GM18868 (cell line): Measurements from ENCODE around the gene WDR54.
"Not testable (repeated sequence)": the region's sequence is repeated elsewhere in the genome, so short reads cannot be mapped to it uniquely, and the experiment has no call there.

Experiments used
- ATAC-seq: cut with Tn5 transposase; IDR thresholded peaks from one replicate; pipeline ENCODE4 v1.9.1; 2021; ENCODE audit warnings: mild to moderate bottlenecking, moderate library complexity; ENCODE audit not compliant: unreplicated experiment

The WDR54 gene

DNA sequence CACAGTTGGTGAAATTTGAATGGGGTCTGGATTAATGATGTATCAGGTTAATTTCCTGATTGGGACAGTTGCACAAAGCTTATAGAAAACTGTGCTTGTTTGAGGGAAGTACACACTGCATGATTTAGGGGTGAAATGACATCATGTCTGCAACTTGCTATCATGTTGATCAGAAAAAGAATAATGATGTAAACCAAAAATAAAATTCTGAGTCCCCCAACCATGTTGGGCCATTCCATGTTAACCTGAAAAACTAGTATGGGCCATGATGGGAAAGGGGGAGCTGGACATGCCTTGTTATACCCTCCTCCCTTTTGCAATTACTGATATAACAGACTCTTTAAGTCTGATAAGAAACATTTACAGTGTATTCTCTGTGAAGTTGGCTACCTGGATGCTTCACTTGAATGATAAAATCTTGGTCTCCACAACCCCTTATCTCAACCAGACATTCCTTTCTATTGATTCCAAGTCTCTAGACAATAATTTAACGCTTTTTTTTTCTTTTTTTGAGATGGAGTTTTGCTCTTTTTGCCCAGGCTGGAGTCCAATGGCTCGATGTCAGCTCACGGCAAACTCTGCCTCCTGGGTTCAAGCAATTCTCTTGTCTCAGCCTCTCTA lies 29.1 kb downstream of the WDR54 start:
- no peak for ATAC-seq

DNA sequence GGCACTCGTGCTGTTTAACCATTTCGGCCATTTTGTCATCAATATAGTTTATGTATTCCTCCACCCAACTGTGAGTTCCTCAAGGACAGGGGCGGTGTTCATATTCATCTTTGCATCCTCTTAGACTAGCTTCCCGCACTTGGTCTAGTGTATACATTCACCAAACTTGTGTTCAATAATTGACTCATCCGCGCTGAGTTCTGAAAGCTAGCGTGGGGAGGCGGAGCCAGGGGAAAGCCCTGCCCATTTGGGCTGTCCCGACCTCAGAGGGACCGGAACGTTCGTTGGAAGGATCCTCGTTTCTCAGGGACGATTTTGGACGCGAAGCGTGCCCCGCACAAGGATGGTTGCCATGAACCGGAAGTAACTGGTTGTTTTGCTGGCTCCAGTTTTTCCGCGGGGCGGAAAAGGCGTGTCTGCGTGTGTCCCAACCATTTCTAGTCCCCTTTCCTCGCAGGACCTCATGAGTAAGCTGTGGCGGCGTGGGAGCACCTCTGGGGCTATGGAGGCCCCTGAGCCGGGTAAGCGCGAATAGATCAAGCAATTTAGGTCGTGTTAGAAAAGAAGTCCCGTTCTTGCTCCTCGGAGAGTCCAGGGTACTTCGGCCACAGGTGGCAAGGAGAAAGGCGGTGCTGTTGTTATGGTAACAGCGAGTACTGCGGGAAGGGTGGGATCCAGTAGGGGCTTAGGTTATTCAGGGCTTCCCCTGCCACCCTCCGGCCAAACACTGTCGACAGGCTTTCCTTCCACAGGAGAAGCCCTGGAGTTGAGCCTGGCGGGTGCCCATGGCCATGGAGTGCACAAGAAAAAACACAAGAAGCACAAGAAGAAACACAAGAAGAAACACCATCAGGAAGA lies 33.4 kb downstream of the WDR54 start, which contains the start of gene INO80B:
TSS of gene INO80B (plus strand) at position 434 of the 858 bp plus-strand sequence. CDS start at position 464, 30 bp downstream.
- ATAC-seq = peak; percentile 41

DNA sequence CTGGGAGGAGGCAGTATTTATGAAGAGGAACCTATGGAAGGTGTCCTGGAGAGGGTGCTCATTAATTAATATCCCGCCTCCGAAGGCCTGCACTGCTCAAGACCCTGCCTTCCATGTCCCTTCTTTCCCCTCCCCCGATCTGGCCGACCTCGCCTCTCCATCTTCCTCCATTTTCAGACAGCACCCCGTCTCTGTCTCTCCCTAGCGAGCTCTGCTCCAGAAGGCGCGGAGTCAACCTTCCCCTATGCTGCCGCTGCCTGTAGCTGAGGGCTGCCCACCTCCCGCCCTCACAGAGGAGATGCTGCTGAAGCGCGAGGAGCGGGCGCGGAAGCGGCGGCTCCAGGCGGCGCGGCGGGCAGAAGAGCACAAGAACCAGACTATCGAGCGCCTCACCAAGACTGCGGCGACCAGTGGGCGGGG lies 35.6 kb downstream of the WDR54 start:
- ATAC-seq = no peak

DNA sequence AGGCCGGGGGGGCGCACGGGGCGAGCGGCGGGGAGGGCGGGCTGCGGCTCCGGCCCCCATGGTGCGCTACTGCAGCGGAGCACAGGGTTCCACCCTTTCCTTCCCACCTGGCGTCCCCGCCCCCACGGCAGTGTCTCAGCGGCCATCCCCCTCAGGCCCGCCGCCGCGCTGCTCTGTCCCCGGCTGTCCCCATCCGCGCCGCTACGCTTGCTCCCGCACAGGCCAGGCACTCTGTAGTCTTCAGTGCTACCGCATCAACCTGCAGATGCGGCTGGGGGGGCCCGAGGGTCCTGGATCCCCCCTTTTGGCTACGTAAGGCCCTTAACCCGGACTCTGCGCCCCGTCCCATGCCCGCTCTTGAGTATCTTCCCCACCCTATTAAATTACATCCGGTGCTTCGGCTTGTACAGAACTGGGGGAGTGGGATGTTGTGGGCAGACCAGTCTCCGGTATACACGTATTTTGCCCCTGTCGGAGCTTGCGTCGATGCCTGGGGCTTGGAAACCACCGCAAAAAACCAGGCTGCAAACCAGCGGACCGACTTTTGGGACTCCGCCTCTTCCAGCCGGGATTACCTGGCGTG lies 36.1 kb downstream of the WDR54 start:
- peak; percentile 31 for ATAC-seq

DNA sequence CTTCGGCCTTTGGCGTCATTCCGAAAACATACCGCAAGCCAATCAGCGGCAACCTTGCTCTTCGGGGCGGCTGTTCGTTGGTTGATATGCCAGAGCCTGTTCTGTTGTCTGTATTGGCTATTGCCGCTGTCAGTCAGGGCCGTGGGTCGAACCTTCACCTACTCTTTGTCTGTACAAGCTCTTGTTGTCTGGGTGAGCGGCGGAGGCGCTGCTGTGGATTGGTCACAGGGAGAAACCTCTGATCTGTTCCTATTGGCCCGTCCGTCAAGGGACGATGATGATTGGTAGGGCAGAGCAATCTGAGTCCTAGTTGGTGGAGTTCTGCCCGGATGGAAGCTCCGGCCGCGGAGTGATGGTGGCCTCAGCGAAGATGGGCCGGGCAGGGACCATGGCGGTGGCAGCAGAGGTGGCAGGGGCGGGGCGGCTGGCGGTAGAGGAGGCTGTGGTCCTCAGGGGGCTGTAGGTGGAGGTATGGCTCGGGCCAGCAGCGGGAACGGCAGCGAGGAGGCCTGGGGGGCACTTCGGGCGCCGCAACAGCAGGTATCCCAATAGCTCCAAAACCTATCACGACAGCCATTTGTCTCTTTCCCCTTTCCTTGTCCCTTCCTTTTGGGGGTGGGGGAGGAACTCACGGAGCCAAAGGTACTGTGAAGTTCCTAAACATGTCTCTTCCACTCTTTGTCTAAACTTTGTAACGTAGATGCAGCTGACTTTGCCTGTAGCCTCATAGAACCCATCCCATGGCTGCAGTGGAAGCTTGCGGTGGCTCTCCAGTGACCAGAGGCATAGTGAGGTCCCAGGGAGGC lies 36.8 kb downstream of the WDR54 start, which contains the start of gene WBP1:
TSS of gene WBP1 (plus strand) at position 307 of the 806 bp plus-strand sequence. CDS start at position 472, 165 bp downstream.
- ATAC-seq = peak; percentile 80

DNA sequence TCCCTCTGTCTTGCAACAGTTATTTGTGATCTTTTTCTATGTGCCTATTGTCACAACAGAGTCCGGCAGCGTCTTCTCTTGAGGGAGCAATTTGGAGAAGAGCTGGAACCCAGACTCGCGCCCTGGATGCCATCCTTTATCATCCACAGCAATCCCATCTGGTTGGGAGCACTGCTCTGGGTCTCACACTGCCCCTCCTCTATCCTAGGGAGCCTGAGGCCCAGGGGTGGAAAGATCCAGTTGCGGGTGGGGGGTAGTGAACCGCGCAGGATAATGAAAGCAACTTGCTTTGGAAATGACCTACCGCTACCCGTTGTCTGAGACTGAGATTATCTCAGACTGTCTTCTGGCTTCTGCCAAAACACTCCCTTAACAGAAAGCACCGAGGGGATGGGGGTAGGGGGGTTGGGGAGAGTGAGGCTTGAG lies 37.4 kb downstream of the WDR54 start:
- no peak for ATAC-seq

DNA sequence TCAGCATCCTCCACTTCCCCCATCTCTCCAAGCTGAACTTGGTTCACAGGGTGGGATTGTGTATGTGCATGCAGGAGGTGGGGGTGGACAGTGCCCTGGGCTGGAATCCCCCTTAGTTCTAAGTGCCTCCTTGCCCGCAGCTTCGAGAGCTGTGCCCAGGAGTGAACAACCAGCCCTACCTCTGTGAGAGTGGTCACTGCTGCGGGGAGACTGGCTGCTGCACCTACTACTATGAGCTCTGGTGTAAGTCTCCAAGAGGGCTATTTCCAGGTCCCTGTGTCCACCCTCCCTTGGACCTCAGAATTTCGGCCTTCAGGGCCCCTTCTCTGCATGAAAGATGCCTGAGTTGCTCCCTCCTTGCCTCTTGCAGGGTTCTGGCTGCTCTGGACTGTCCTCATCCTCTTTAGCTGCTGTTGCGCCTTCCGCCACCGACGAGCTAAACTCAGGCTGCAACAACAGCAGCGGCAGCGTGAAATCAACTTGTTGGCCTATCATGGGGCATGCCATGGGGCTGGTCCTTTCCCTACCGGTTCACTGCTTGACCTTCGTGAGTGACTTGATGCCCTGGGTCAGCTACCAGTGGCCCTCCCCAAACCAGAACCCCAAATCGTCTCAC lies 38.1 kb downstream of the WDR54 start:
- not testable (repeated sequence) for ATAC-seq

DNA sequence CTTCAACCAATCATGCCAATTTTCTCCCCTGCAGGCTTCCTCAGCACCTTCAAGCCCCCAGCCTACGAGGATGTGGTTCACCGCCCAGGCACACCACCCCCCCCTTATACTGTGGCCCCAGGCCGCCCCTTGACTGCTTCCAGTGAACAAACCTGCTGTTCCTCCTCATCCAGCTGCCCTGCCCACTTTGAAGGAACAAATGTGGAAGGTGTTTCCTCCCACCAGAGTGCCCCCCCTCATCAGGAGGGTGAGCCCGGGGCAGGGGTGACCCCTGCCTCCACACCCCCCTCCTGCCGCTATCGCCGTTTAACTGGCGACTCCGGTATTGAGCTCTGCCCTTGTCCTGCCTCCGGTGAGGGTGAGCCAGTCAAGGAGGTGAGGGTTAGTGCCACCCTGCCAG lies 38.7 kb downstream of the WDR54 start:
- not testable (repeated sequence) for ATAC-seq

DNA sequence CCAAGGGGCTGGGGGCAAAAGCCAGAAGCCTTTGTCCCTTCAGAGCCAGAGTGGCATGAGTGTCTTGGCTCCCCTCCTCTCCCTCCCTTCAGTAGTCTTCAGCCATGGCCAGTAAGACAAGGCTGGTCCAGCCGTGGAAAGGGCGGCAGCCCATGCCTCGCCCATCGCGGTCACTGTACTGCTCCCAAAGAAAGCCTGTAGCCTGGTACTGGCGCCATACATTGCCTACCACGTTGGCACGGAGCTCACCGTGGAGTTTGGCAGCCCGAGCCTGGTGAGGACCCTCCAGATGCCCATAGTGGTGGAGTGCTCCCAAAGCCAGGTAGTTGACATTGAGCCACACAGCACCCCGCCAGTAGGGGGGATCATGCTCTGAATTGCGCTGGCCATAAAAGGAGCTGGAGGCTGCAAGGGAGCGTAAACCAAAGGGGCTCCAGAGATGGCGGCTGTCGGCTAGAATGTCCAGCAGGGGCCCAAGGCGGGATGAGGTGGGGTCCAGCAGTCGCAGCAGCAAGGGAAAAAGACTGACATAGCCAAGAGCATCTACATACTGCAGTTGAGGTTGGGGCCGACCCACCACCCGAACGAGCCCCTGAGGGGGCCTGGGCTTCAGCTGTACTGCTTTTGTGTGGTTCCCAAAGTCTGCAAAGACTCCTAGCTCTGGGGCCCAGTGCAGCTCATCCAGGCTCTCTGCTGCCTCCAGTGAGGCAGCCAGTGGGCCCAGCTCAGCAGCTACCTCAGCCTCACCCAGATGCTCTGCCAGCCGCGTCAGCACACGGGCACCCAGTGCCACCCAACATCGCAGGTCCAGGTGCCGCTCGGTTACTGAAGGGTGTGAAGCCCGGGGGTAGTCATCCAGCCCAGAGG lies 39.9 kb downstream of the WDR54 start:
- ATAC-seq = no peak

DNA sequence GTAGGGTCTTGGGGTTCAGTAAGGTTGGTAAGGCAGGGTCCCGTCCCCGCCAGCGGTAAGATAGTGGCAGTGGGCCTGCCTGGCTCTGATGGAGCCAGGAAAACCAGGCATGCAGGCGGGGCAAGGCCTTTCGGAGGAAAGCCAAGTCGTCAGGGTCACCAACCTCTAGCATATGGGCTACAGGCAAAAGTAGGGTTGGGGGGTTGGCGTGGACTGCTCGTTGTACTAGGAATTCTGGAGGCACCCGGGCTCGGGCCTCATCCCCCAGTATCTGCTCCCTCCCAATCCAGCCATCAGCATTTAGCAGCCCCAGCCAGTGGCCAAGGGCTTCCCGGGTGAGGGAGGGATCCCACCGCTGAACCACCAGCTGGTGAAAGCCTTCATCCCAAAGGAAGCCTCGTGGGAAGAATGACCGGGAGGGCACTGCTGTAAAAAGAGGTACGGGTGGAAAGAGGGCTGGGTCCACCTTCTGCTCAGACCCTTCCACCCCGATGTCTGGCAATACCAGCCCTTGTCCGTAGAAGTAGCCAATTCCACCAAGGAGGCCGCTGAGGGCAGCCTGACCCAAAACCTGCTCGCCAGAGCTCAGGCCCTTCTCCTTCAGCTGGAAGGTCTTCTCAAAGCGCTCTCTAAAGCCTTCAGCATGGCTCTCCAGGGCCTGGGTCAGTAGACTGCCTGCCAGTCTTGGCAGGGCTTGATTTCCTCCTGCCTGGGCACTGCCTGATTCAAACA lies 40.7 kb downstream of the WDR54 start:
- ATAC-seq = no peak

DNA sequence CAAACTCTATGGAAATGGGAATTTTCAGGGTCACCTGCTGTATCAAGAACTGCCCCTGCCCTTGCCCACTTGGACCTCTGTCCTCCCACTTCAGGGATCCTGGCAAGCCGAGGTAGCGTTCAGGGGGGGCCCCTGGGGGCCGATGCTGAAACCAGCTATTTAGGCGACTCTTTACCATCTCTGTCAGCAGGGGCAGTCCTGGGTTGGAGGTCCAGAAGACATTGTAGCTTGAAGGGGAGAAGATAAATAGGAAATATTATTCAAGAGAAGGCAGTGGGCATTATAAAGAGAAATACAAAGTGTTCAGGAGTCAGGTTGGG lies 41.2 kb downstream of the WDR54 start:
- ATAC-seq = no peak

DNA sequence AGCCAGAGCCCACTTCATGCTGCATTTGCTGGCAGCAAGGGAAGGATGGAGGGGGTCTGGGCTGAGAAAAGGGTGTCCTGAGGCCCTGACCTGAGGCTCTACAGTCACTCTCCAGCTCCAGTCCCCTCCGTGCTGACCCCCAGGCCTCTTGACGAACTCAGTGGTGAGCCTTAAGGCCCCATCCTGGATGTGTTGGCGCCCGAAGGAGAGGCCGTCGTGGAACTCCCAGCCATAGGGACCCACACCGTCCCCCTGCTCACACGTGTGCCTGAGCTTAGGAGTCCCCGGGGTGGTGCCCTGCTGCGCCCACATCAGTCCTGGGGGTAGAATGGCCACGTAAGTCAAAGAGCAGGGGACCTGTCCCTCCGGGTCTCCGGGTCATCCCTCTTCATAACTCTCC lies 42.9 kb downstream of the WDR54 start:
- no peak for ATAC-seq

DNA sequence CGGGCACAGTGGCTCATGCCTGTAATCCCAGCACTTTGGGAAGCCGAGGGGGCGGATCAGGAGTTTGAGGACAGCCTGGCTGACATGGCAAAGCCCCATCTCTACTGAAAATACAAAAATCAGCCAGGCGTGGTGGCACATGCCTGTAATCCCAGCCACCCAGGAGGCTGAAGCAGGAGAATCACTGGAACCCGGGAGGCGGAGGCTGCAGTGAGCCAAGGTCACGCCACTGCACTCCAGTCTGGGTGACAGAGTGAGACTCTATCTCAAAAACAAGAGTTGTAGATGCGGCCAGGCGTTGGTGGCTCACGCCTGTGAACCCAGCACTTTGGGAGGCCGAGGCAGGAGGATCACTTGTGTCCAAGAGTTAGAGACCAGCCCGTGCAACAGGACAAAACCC lies 49.2 kb downstream of the WDR54 start:
- ATAC-seq = not testable (repeated sequence)

DNA sequence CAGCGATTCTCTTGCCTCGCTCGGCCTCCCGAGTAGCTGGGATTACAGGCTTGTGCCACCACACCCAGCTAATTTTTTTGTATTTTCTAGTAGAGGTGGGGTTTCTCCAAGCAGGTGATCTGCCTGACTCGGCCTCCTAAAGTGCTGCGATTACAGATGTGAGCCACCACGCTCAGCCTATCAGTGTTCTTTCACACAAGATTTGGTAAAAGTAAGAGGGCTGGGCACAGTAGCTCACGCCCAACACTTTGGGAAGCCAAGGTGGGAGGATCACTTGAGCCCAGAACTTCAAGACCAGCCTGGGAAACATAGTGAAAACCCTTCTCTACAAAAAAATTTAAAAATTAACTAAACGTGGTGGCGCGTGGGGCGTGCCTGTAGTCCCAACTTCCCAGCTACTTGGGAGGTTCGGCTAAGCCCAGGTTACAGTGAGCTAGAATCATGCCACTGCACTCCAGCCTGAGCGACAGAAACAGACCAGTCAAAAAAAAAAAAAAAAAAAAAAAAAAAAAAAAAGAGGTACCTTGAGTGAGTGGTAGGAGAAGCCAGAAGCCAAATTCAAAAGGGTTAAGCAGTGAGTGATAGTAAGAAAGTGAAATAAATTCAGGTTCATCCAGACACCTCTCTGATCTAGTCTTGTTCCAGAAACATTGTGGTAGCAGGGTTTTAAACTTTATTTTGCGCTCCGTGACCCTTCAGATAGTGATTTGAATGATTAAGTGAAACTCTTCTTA lies 50.0 kb downstream of the WDR54 start:
- ATAC-seq = no peak

DNA sequence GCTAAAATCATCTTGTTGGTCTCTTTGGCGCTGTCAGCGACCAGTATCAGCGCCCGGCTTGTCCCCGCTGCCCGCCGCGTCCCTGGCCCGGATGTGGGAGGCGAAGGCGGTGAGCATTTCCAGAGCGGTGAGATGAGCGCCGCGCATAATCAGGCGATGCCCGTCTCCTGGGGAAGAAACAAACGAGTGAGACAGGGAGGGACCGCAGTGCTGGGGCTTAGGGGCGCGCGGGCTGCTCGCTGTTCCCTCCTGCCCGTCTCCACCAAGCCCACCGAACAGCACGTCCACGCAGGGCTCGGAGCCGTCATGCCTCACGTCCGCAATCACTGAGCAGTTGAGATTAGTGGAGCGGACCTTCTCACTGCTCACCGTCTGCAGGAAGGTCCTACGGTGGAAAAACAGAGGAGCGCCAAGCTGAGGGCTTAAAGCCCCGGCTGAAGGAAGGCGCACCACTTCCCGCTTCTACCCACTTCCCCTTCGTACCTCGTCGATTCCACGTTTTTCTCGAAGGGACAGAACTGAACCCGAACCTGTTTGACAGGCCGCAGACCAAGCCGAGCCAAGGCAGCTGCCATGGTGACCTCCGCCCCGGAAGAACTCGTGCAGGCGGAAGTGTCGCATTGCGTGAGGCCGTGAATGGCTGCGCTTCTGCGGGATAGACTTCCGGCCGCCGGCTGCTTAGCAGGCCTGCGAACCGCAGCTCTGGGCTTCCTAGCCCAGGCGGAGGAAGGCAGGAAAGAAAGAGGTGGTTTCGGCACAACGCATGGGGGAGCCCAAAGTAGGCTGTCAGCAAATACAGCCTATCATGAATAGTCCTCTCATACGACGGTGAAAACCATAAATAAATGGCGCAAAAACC lies 50.8 kb downstream of the WDR54 start, which contains the start of gene MRPL53:
TSS of gene MRPL53 (minus strand) at position 595 of the 859 bp plus-strand sequence. CDS start at position 575, 20 bp downstream.
- ATAC-seq = peak; percentile 85

DNA sequence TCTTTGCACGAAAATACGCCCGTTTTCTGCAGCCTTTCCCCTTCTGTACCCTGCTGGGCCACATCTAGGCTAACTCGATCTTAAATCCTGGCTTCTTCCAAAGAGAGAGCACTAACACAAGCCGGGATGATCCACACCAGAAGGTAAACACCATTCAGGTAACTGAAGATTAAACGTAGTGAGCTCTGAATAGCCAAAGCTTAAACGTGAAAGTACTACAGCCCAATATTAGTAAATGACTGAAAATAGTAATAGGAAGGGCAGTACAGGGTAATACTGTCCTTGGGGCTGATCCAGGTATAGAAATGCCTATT lies 51.4 kb downstream of the WDR54 start:
- no peak for ATAC-seq

DNA sequence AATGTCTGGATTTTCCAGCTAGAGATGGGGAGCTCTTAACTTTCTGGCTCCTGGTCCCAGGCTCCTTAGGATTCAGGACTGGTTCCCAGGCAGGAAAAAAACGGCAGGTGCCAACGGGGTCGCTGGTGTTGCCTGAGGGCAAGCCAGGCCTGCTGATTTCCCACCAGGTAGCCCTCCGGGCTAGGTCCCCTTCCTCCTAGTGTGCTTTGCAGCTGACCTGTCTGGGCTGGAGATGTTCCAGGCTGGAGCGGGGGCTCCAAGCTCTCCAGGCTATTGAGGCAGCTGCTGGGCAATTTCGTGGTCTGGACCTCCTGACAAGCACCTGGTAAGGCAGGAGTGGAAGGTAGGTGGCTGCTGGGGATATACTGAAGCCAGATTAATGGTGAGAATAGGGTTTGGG lies 53.0 kb downstream of the WDR54 start:
- no peak for ATAC-seq
